Type B pancreatic cell (in vitro differentiated cells): ENCODE measurements around the gene GRHL3. TPM values are rescaled to one million over a fixed set of nuclear protein-coding genes. Genes with fewer than 3 reads are reported as not detected.
A peak's percentile ranks its signal among the peaks of the same experiment; 100 is the strongest.

Experiments
- DNase-seq: peaks from one replicate; pipeline ENCODE4 v3.0.0; 2021; ENCODE audit warnings: mixed read lengths; ENCODE audit not compliant: unreplicated experiment; ENCODE audit errors: extremely low spot score
- H3K27ac Mint-ChIP-seq: 2 replicates; pipeline ENCODE4 v1.8.0; 2021; ENCODE audit warnings: mild to moderate bottlenecking, mixed read lengths
- H3K27me3 Mint-ChIP-seq: 2 replicates; pipeline ENCODE4 v1.8.0; 2021; ENCODE audit warnings: mixed read lengths
- H3K36me3 Mint-ChIP-seq: 2 replicates; pipeline ENCODE4 v1.8.0; 2021; ENCODE audit warnings: mixed read lengths
- H3K4me1 Mint-ChIP-seq: one replicate; pipeline ENCODE4 v1.8.0; 2021; ENCODE audit warnings: mixed read lengths; ENCODE audit not compliant: unreplicated experiment
- H3K4me3 Mint-ChIP-seq: 2 replicates; pipeline ENCODE4 v1.8.0; 2021; ENCODE audit warnings: mild to moderate bottlenecking, mixed read lengths
- H3K9me3 Mint-ChIP-seq: 2 replicates; pipeline ENCODE4 v1.8.0; 2021; ENCODE audit warnings: mixed read lengths
- CTCF ChIP-seq: fragments of 200-600 bp; sonication (generic); conservative IDR thresholded peaks from 2 replicates; pipeline ENCODE4 v1.5.0; 2021; ENCODE audit warnings: antibody characterized with exemption, mild to moderate bottlenecking
- total RNA-seq: library from RNA; stranded (reverse); gene quantifications from 2 replicates; pipeline ENCODE4 v1.2.1, GENCODE V29; 2021; ENCODE audit warnings: low replicate concordance

Gene GRHL3
- total RNA-seq, 1 donor from 2014 or later = 70.6 TPM

GRCh38 chr1:24311741-24312140, 7.4 kb upstream of the GRHL3 start:
- peaks cover 38% of the 10 kb centered on the region for H3K4me1 Mint-ChIP-seq

DNA sequence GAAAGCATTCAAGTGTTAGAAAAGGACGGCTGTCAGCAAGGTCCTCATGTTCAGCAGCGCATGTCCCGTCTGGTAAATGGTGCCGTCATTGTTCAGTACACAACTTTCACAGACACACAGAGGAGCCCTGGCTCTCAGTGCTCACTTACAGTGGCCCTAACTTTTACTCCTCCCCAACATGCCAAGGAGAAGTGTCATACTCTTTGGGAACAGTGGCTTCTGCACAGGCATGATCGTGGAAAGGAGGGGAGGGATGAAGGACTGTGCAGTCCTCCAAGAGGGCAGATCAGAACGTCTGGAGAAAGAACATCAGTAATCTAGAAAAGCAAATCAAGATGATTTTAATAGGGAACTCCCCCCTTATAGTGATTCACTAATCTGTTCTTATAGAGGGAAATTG, 3.8 kb upstream of the GRHL3 start:
- Mint-ChIP-seq H3K9me3 (no peaks in the 10 kb centered on the region), H3K4me1 (peaks cover 47% of the 10 kb centered on the region), H3K4me3 (no peak overlapping the region), H3K27ac (no peak overlapping the region), H3K36me3 (peaks cover 5% of the 10 kb centered on the region), H3K27me3 (peaks cover 21% of the 10 kb centered on the region)
- DNase-seq = no peak
- TF ChIP-seq CTCF = no peak

More at GRCh38 chr1:24311741-24312140, 7.4 kb upstream of the GRHL3 start:
- Mint-ChIP-seq H3K27me3 (no peaks in the 10 kb centered on the region), H3K27ac (peak overlapping the region; percentile 41), H3K9me3 (no peaks in the 10 kb centered on the region), H3K36me3 (no peaks in the 10 kb centered on the region), H3K4me3 (no peak overlapping the region)
- no peak for DNase-seq
- no peak for TF ChIP-seq CTCF

DNA sequence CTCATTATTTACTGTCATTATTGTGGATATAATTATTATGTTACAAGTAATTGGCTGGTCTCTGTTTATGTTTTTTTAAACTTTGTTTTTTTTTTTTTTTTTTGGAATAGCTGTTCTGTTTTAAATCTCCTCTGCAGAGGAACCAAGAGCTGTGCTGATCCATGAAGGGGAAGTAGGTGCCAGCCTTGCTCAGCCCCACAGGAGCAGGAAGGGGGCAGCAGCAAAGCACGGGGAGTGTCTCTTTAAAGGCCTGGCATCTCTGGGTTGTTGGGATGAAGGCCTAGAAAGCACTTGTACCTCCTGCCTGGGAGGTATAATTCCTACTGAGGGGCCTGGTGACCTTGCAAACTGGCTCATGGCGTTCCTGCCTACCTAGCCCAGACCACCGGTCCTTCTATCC, 2.5 kb upstream of the GRHL3 start:
- Mint-ChIP-seq H3K4me1 (peaks cover 45% of the 10 kb centered on the region), H3K4me3 (no peak overlapping the region), H3K27me3 (peaks cover 32% of the 10 kb centered on the region), H3K9me3 (no peaks in the 10 kb centered on the region), H3K27ac (no peak overlapping the region), H3K36me3 (peaks cover 7% of the 10 kb centered on the region)
- TF ChIP-seq CTCF = no peak
- DNase-seq = no peak

DNA sequence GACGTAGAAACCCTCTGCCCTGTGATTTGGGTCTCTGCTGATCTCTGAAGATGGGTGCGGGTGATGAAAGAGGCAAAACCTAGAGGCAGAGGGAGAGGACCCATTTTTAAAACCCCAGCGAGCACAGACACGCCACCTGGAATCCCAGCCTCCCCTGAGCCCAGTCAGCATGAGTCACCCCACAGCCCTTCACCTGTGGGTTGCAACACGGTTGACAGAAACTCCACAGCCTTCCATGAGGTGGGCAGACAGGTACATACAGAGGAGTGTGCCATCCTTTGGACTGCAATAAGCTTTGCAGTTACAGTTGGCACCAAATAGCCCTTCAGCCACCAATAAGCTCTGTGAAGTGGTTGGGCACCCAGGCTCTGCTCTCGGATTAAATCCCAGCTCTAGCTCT, 2.1 kb upstream of the GRHL3 start:
- no peak for DNase-seq
- peaks cover 33% of the 10 kb centered on the region for H3K27me3 Mint-ChIP-seq
- no peak overlapping the region for H3K27ac Mint-ChIP-seq
- no peak for TF ChIP-seq CTCF
- H3K4me1 Mint-ChIP-seq = peaks cover 41% of the 10 kb centered on the region
- H3K36me3 Mint-ChIP-seq = peaks cover 7% of the 10 kb centered on the region
- H3K9me3 Mint-ChIP-seq = no peaks in the 10 kb centered on the region
- H3K4me3 Mint-ChIP-seq = no peak overlapping the region

DNA sequence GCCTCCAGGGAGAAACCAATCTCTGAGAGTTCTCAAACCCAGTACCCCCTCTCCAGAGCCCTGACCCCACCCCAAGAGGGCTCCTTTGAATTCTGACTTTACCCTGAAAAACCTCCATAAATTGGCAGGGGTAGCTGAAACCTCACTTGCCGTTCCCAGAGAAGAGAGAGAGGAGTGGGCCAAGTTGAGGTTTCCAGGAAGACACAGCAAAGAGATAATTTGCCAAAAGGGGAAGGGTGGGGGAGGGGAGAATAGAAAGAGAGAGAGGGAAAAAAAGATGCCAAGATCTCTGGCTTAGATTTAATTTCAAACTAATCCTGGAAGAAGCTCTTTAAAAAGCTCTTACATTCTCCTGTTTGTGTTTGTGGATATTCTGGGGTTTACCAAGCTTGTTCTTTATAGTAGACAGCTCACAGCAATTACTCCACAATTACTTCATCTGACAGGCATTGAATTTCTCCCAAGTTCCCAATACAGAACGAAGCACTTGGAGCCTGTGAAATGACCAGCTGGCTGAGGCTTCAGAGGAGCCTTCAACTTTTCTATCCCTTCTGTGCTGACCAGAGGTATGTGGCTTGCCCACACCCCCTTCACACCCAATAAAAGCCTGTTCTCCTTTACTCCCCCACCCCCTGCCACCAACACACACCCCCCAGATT, 1.1 kb upstream of the GRHL3 start:
- peaks cover 42% of the 10 kb centered on the region for H3K4me1 Mint-ChIP-seq
- H3K4me3 Mint-ChIP-seq = peak overlapping the region; percentile 92
- peaks cover 7% of the 10 kb centered on the region for H3K36me3 Mint-ChIP-seq
- TF ChIP-seq CTCF = no peak
- no peaks in the 10 kb centered on the region for H3K9me3 Mint-ChIP-seq
- no peak for DNase-seq
- peaks cover 41% of the 10 kb centered on the region for H3K27me3 Mint-ChIP-seq
- H3K27ac Mint-ChIP-seq = peak overlapping the region; percentile 94
